ENCODE results near the gene SPAAR.
"Not testable (repeated sequence)": the region's sequence is repeated elsewhere in the genome, so short reads cannot be mapped to it uniquely, and the experiment has no call there.

DNA sequence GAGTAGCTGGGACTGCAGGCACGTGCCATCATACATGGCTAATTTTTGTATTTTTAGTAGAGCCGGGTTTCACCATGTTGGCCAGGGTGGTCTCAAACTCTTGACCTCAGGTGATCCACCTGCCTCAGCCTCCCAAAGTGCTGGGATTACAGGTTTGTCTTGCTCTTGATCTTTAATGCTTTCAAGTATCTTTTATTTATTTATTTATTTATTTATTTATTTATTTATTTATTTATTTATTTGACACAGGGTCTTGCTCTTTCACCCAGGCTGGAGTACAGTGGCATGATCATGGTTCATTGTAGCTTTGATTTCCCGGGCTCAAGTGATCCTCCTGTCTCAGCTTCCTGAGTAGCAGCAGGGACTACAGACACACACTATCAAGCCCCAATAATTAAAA is 24.4 kb upstream of the SPAAR start:
- not testable (repeated sequence) for TF ChIP-seq CHD2 (IDR thresholded peaks at IDR 0.05; ENCODE audit: low read length, partially characterized antibody); ESRRA (IDR thresholded peaks at IDR 0.05; ENCODE audit: borderline replicate concordance, low read length); PHF8 (IDR thresholded peaks at IDR 0.05; ENCODE audit: borderline replicate concordance, low read depth)
- TF ChIP-seq, protein P1, sequence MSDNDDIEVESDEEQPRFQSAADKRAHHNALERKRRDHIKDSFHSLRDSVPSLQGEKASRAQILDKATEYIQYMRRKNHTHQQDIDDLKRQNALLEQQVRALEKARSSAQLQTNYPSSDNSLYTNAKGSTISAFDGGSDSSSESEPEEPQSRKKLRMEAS (IDR thresholded peaks at IDR 0.05) = not testable (repeated sequence)
- TF ChIP-seq, protein P2, sequence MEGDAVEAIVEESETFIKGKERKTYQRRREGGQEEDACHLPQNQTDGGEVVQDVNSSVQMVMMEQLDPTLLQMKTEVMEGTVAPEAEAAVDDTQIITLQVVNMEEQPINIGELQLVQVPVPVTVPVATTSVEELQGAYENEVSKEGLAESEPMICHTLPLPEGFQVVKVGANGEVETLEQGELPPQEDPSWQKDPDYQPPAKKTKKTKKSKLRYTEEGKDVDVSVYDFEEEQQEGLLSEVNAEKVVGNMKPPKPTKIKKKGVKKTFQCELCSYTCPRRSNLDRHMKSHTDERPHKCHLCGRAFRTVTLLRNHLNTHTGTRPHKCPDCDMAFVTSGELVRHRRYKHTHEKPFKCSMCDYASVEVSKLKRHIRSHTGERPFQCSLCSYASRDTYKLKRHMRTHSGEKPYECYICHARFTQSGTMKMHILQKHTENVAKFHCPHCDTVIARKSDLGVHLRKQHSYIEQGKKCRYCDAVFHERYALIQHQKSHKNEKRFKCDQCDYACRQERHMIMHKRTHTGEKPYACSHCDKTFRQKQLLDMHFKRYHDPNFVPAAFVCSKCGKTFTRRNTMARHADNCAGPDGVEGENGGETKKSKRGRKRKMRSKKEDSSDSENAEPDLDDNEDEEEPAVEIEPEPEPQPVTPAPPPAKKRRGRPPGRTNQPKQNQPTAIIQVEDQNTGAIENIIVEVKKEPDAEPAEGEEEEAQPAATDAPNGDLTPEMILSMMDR (IDR thresholded peaks at IDR 0.05) = not testable (repeated sequence)

Data from A549 (cell line).